Renal cortex interstitium (tissue), 15 donors: ENCODE results near the gene HOXB8. TPM values are rescaled to one million over a fixed set of nuclear protein-coding genes. Genes with fewer than 3 reads are reported as not detected.
A peak's percentile ranks its signal among the peaks of the same experiment; 100 is the strongest.

Experiments
- DNase-seq, 11 donors: peaks; one replicate each; pipeline ENCODE4 v3.0.0-alpha.2; 2013; ENCODE audit warnings: low read depth in 9 of 11, low spot score in 4 of 11; ENCODE audit errors: extremely low read depth in 1 of 11
- long read RNA-seq, 16 experiments: transcript quantifications; one replicate each; lab custom pipeline, GENCODE V29; 2026
- polyA plus RNA-seq, 3 donors: library from polyadenylated mRNA; unstranded; fragments of 120-200 nt; gene quantifications; one replicate each; pipeline ENCODE4 v1.2.1, GENCODE V29; 2013; ENCODE audit not compliant: insufficient read length in 3 of 3

HOXB8 gene
- 10 to 100 TPM; 46.1 to 68.4 (median 55.6) TPM for polyA plus RNA-seq
- long read RNA-seq, donor 1, transcript HOXB8-203 (2 exons, 743 nt): major isoform, 15 of 25 reads
- long read RNA-seq, donor 1, transcript HOXB8-201 (2 exons, 1,823 nt): minor isoform, 10 of 25 reads
- long read RNA-seq, donor 1, partial matches to known transcripts: 0 of 25 reads
- long read RNA-seq, donor 1, other reads (novel, unspliced or antisense): 0 of 25 reads
- long read RNA-seq, donor 2, transcript HOXB8-201 (2 exons, 1,823 nt): major isoform, 11 of 42 reads
- long read RNA-seq, donor 2, transcript HOXB8-203 (2 exons, 743 nt): minor isoform, 8 of 42 reads
- long read RNA-seq, donor 2, partial matches to known transcripts: 23 of 42 reads
- long read RNA-seq, donor 2, other reads (novel, unspliced or antisense): 0 of 42 reads
- long read RNA-seq, donor 3, transcript HOXB8-201 (2 exons, 1,823 nt): major isoform, 13 of 26 reads
- long read RNA-seq, donor 3, transcript HOXB8-203 (2 exons, 743 nt): major isoform, 13 of 26 reads
- long read RNA-seq, donor 3, partial matches to known transcripts: 0 of 26 reads
- long read RNA-seq, donor 3, other reads (novel, unspliced or antisense): 0 of 26 reads
- long read RNA-seq, donor 4, transcript HOXB8-201 (2 exons, 1,823 nt): minor isoform, 6 of 20 reads
- long read RNA-seq, donor 4, transcript HOXB8-203 (2 exons, 743 nt): major isoform, 14 of 20 reads
- long read RNA-seq, donor 4, partial matches to known transcripts: 0 of 20 reads
- long read RNA-seq, donor 4, other reads (novel, unspliced or antisense): 0 of 20 reads
- long read RNA-seq, donor 5: 0 reads
- long read RNA-seq, donor 6, transcript HOXB8-203 (2 exons, 743 nt): major isoform, 18 of 31 reads
- long read RNA-seq, donor 6, transcript HOXB8-201 (2 exons, 1,823 nt): minor isoform, 13 of 31 reads
- long read RNA-seq, donor 6, partial matches to known transcripts: 0 of 31 reads
- long read RNA-seq, donor 6, other reads (novel, unspliced or antisense): 0 of 31 reads
- long read RNA-seq, donor 7, transcript HOXB8-203 (2 exons, 743 nt): minor isoform, 9 of 21 reads
- long read RNA-seq, donor 7, transcript HOXB8-201 (2 exons, 1,823 nt): major isoform, 12 of 21 reads
- long read RNA-seq, donor 7, partial matches to known transcripts: 0 of 21 reads
- long read RNA-seq, donor 7, other reads (novel, unspliced or antisense): 0 of 21 reads
- long read RNA-seq, donor 8: 0 reads
- long read RNA-seq, donor 9, transcript HOXB8-203 (2 exons, 743 nt): major isoform, 12 of 17 reads
- long read RNA-seq, donor 9, transcript HOXB8-201 (2 exons, 1,823 nt): minor isoform, 5 of 17 reads
- long read RNA-seq, donor 9, partial matches to known transcripts: 0 of 17 reads
- long read RNA-seq, donor 9, other reads (novel, unspliced or antisense): 0 of 17 reads
- long read RNA-seq, donor 10, transcript HOXB8-203 (2 exons, 743 nt): major isoform, 12 of 19 reads
- long read RNA-seq, donor 10, transcript HOXB8-201 (2 exons, 1,823 nt): minor isoform, 6 of 19 reads
- long read RNA-seq, donor 10, partial matches to known transcripts: 0 of 19 reads
- long read RNA-seq, donor 10, other reads (novel, unspliced or antisense): 0 of 19 reads
- long read RNA-seq, donor 11, transcript HOXB8-203 (2 exons, 743 nt): major isoform, 11 of 31 reads
- long read RNA-seq, donor 11, transcript HOXB8-201 (2 exons, 1,823 nt): minor isoform, 9 of 31 reads
- long read RNA-seq, donor 11, partial matches to known transcripts: 11 of 31 reads
- long read RNA-seq, donor 11, other reads (novel, unspliced or antisense): 0 of 31 reads
- long read RNA-seq, donor 12, transcript HOXB8-203 (2 exons, 743 nt): major isoform, 8 of 13 reads
- long read RNA-seq, donor 12, partial matches to known transcripts: 0 of 13 reads
- long read RNA-seq, donor 12, other reads (novel, unspliced or antisense): 0 of 13 reads
- long read RNA-seq, donor 13: 0 reads
- long read RNA-seq, donor 14, transcript HOXB8-203 (2 exons, 743 nt): major isoform, 17 of 24 reads
- long read RNA-seq, donor 14, transcript HOXB8-201 (2 exons, 1,823 nt): minor isoform, 7 of 24 reads
- long read RNA-seq, donor 14, partial matches to known transcripts: 0 of 24 reads
- long read RNA-seq, donor 14, other reads (novel, unspliced or antisense): 0 of 24 reads
- long read RNA-seq, donor 15, transcript HOXB8-203 (2 exons, 743 nt): major isoform, 7 of 10 reads
- long read RNA-seq, donor 15, partial matches to known transcripts: 0 of 10 reads
- long read RNA-seq, donor 15, other reads (novel, unspliced or antisense): 0 of 10 reads
- long read RNA-seq, donor 16, transcript HOXB8-201 (2 exons, 1,823 nt): minor isoform, 18 of 60 reads
- long read RNA-seq, donor 16, transcript HOXB8-203 (2 exons, 743 nt): major isoform, 42 of 60 reads
- long read RNA-seq, donor 16, partial matches to known transcripts: 0 of 60 reads
- long read RNA-seq, donor 16, other reads (novel, unspliced or antisense): 0 of 60 reads

- DNase-seq: peak in 3 of 11 donors; percentile 58 to 63 (median 58)
These were observed at the start of gene HOXB8 for GRCh38 chr17:48615047-48615962. Gene HOXB8, minus strand, starts transcription at chr17:48615292. Its CDS starts 588 bp downstream, at chr17:48614704.

- no peak for DNase-seq
These were observed 48.2 kb upstream of the HOXB8 start for GRCh38 chr17:48663134-48663924.

- no peak for DNase-seq
These were observed 40.8 kb upstream of the HOXB8 start for GRCh38 chr17:48655913-48656312.

- no peak for DNase-seq
These were observed 34.6 kb upstream of the HOXB8 start for GRCh38 chr17:48649741-48650140.

GRCh38 chr17:48647963-48648245 is 32.8 kb upstream of the HOXB8 start:
- DNase-seq: no peak

- DNase-seq: no peak
These were observed 32.2 kb upstream of the HOXB8 start for GRCh38 chr17:48647103-48647962.

GRCh38 chr17:48646183-48647102 is 31.4 kb upstream of the HOXB8 start:
- DNase-seq: peak in 3 of 11 donors; percentile 38 to 65 (median 54)

- no peak for DNase-seq
These were observed 30.6 kb upstream of the HOXB8 start for GRCh38 chr17:48645639-48646182.

GRCh38 chr17:48644910-48645557 is 29.9 kb upstream of the HOXB8 start:
- DNase-seq: no peak

GRCh38 chr17:48644159-48644558 is 29.1 kb upstream of the HOXB8 start:
- no peak for DNase-seq

GRCh38 chr17:48643697-48644012 is 28.6 kb upstream of the HOXB8 start:
- DNase-seq: no peak

- no peak for DNase-seq
These were observed 28.0 kb upstream of the HOXB8 start for GRCh38 chr17:48642843-48643696.
